Measurements from ENCODE around the gene FOLR3.

Gene FOLR3

DNA sequence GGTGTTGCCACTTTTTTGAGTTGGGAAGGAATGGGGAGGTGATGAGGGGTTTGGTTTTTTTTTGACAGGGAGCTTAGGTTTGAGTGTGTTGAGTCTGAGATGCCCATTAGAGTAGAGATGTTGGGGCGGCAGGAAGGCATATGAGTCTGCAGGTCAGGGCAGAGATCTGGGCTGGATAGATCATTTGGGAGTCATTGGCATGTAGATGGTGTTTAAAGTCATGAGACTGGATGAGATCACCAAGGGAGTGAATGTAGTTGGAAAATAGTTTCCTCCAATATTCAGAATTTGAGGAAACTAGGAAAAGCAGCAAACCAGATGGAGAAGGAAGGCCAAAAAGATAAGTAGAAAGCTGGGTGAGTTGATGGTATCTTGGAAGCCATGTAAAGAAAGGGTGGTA lies 21.0 kb upstream of the FOLR3 start:
- TF ChIP-seq, protein P1, sequence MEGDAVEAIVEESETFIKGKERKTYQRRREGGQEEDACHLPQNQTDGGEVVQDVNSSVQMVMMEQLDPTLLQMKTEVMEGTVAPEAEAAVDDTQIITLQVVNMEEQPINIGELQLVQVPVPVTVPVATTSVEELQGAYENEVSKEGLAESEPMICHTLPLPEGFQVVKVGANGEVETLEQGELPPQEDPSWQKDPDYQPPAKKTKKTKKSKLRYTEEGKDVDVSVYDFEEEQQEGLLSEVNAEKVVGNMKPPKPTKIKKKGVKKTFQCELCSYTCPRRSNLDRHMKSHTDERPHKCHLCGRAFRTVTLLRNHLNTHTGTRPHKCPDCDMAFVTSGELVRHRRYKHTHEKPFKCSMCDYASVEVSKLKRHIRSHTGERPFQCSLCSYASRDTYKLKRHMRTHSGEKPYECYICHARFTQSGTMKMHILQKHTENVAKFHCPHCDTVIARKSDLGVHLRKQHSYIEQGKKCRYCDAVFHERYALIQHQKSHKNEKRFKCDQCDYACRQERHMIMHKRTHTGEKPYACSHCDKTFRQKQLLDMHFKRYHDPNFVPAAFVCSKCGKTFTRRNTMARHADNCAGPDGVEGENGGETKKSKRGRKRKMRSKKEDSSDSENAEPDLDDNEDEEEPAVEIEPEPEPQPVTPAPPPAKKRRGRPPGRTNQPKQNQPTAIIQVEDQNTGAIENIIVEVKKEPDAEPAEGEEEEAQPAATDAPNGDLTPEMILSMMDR (IDR thresholded peaks at IDR 0.05; ENCODE audit: extremely low read depth, missing control alignments): no peak
- DNase-seq (ENCODE audit: low spot score): no peak

DNA sequence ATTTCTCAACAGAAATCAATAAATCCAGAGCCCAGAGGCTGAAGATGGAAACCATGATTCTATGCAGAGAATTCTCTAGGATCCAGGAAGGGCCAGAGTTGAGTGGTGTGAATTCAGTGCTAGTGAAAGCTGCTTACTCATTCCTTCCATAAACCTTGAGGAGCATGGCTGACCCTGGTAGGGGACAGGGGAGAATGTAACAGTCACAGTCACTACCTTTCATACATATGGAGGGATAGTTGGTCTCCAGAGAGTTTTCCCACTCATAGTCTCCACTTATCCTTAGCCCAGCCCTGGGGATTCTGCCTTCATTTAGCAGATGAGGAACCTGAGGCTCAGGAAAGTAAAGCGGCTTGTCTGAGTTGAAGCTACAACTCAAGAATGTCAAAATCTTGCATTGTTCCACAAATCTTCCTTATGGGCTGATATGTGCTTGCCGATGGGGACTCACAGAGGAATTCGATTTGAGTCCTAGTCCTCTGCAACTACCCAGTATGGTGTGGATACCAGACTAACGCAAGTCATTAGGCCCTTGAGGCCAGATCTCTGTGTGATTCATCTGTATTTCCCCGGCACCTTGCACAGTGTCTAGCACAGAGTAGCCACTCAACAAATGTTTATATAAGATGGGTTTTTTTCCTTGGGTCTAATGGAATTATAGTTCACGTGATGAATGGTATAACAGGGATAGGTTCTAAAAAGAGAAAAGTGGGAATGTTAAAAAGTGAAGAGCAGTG lies 19.3 kb upstream of the FOLR3 start:
- TF ChIP-seq, protein P1 (IDR thresholded peaks at IDR 0.05; ENCODE audit: extremely low read depth, missing control alignments): no peak
- no peak for DNase-seq (ENCODE audit: low spot score)

GRCh38 chr11:72119198-72119597 lies 16.3 kb upstream of the FOLR3 start:
- no peak for DNase-seq (ENCODE audit: low spot score)
- TF ChIP-seq, protein P1 (IDR thresholded peaks at IDR 0.05; ENCODE audit: extremely low read depth, missing control alignments): no peak

DNA sequence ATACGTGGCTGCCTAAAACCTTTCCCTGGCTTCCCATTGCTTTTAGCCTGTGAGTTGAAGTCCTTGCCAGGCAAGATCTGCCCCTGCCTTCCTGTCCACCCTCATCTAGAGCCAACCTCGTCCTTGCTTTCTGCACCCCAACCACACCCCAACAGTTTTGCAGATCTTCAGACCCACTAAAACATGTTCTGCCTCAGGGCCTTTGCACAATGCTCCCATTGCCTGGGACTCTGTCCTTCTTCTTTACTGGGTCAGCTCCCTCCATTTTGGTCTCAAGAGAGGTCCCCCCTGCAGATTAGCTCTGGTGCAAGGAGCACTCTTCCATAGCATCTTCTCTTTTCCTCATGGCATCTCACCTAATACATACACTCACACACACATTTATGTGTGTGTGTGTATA lies 14.6 kb upstream of the FOLR3 start:
- no peak for DNase-seq (ENCODE audit: low spot score)
- TF ChIP-seq, protein P1 (IDR thresholded peaks at IDR 0.05; ENCODE audit: extremely low read depth, missing control alignments): no peak

- TF ChIP-seq, protein P1 (IDR thresholded peaks at IDR 0.05; ENCODE audit: extremely low read depth, missing control alignments): no peak
- DNase-seq (ENCODE audit: low spot score): no peak
Measured at GRCh38 chr11:72122607-72123006, 12.9 kb upstream of the FOLR3 start.

DNA sequence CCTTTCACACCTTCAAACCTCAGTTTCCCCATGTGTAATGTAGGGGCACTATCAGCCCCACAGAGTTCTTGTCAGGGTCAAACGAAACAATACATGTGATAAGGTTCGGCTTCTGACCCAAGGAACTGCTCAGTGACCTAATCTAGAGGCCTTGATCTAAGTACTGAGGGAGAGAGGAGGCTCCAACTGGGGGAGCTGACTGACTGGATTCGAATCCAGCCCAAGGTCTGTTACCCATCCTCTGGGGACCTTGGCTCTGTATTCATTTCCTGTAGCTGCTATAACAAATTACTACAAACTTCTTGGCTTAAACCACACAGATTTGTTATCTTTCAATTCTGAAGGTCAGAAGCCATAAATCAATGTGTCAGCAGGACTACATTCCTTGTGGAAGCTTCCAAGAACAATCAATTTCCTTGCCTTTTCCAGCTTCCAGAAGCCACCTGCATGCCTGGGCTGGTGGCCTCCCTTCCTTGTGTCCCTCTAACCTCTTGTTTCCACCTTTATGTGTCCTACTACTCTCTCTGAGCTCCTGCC lies 12.3 kb upstream of the FOLR3 start:
- TF ChIP-seq, protein P1 (IDR thresholded peaks at IDR 0.05; ENCODE audit: extremely low read depth, missing control alignments): no peak
- DNase-seq (ENCODE audit: low spot score): no peak

DNA sequence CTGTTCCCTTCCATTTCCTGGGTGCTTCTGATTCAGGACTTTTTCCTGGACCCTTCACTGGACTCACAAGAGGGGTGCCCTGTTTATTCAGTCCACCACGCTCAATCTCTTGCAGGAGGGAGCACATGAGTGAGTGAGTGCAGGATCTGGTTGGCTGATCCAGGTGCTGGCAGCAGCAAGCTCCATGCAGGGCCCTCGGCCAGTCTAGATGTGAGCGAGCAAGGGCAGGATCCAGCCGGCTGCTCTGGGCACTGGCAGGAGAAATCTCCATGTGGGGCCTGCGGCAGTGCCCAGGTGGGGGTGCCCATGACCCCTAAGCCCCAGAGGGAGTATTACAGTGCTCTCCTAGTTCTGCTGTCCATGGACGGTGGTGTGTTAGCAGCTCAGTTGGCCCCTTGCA lies 11.5 kb upstream of the FOLR3 start:
- TF ChIP-seq, protein P1 (IDR thresholded peaks at IDR 0.05; ENCODE audit: extremely low read depth, missing control alignments): no peak
- DNase-seq (ENCODE audit: low spot score): no peak
